GM19099 (cell line): ENCODE results near the gene TMEM154.

ENCODE experiments used
- POLR2A ChIP-seq: IDR thresholded peaks from 3 replicates; pipeline ENCODE4 v1.6.1; 2011; ENCODE audit warnings: low read depth; ENCODE audit not compliant: insufficient read length; ENCODE audit errors: extremely low read depth

TMEM154 gene

DNA sequence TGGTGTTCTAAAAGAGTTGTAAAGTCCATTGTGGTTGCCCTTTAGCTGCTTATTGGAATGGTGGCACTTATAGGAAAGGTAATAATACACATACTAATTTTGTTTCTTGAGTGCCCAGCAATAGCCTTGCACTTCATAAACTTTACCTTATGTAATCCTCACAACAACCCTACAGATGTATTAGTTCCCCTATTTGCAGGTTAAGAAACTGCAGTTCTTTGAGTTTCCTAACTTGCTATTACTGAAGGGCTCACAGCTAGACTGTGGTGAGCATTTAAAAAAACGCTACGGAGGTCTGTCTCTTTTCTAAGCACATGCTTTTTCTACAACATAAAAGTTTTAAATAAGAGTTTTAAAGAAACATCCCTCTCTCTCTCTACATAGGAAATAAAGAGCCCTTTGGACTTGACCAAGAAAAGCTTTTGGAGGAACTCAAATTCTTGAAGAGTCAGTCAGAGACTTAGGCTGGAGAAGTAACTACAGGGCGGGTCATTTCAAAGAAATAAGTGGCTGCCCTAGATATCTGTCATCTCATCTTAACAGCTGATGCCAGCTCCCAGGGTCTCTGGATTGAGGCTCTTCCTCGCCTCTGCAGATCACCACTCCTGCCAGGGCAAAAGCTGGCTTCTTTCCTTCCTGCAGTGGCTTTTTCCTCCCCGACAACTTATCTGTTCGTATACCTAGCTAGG, 101.9 kb downstream of the TMEM154 start:
- no peak for TF ChIP-seq POLR2A

DNA sequence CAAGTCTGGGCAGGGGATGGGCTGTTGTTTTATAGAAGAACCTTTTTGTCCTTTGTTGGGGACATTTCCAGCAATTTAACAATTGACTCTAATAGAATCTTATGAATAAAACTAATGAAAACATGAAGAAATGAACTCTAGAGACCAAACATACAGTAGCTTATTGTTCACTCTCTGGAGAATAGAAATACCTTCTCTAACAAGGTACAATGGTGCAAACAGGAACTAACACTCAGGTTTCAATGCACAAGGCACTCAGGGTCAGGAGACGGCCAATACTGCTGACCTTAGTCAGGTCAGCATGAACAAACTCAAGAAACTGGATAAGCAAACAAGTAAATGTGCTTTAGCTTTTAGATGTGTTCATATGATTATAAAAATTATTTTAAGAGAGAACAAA, 104.3 kb downstream of the TMEM154 start:
- no peak for TF ChIP-seq POLR2A

DNA sequence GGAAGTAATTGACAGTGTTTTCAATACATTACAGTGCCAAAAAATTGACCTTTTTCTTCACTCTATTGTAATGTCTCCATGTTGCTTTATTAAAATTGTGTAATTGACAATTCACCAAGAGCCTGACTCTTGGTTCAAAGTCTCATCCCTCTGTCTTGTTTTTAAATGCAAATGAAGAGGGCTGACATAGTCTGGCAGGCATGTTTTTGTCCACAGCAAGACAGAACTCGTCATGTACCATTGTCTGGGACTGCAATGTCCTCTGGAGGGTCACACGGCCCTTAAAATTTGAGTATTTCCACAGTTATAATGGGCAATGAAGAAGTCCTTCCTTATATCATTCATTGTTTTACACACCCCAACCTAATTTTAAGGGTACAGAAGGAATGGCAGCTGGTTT, 105.9 kb downstream of the TMEM154 start:
- TF ChIP-seq POLR2A: no peak

DNA sequence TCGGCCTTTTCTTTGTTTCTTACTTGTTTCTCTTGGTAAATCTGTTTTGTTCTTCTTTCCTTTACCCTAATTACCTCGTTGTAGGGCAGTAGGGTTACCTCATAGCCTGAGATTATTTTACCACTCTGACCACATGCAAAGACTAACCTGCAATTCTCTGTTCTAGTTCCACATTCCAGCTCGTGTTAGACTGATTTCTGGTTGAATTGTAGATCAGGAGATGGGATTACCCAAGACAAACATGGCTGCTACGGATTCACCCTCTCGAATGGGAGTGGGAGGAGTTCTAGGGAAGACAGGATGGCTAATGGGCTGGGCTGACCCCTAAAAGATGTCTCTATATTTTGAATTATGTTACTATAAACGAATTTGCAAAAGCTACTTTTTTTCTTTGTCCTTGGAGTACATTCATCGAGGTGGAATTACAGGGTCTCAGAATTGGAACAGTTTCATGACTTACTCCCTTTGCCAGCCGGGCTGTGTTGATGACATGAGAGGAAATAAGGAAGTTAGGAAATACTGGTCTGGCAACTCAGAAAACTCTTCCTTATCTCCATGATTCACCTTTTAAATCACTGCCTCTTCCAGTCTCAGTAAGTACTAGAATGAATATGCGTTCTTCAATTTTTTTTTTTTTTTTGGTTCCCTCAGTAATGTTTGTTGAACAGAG, 107.2 kb downstream of the TMEM154 start:
- TF ChIP-seq POLR2A: no peak

DNA sequence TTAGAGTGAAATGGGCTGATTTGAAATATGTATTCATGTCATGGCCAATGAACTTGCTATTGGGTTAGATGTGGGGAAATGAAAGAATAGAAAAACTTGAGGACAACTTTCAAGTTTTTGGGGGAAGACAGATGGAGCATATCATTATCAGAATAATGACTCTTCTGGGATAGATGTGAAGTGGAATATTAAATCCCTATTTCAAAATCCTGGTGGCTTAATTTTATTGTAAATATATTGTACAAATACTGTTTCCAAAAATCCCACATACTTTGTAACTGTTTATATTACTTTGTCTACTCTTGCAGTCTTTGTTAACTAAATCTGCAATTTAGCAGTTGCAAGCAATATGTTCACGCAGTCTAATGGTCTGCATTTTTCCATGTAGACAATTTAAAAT, 108.0 kb downstream of the TMEM154 start:
- TF ChIP-seq POLR2A: no peak

DNA sequence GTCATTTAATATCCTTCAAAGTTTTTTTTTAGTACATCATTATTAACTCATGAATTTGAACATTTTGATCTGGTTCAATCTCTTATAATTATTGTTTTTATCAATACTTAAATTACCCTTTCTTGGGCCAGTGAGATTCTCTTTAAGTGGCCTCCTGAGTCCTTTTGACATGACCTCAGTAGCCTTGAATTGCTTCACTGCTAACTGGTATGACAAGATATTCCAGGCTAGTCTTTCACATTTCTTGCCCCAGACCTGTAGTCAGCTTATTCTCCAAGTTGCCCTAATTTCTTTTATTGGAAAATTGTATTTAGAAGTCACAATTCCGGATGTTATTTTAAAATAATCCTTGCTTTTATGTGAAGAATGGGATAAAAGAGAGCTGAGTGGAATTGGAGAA, 108.5 kb downstream of the TMEM154 start:
- no peak for TF ChIP-seq POLR2A
